Esophagus muscularis mucosa (tissue), 4 donors: ENCODE results near the gene AK5. TPM values are rescaled to one million over a fixed set of nuclear protein-coding genes. Genes with fewer than 3 reads are reported as not detected.
"Not testable (repeated sequence)": the region's sequence is repeated elsewhere in the genome, so short reads cannot be mapped to it uniquely, and the experiment has no call there.

Experiments used
- DNase-seq: peaks from one replicate; pipeline ENCODE4 v3.0.0-alpha.2; 2017; ENCODE audit errors: extremely low spot score
- H3K27ac ChIP-seq, 4 donors: fragments of 200-600 bp; sonication (generic); replicated peaks in 1 of 4; 1 replicate in 3 of 4; 2 replicates in 1 of 4; pipeline ENCODE4 v1.5.1; 2016 to 2019; ENCODE audit warnings: mild to moderate bottlenecking in 1 of 4
- H3K27me3 ChIP-seq, 4 donors: fragments of 200-600 bp; sonication (generic); one replicate each; pipeline versions ENCODE4 v1.5.1 to v1.6.0; 2016 to 2019
- H3K36me3 ChIP-seq, 4 donors: fragments of 200-600 bp; sonication (generic); one replicate each; pipeline ENCODE4 v1.5.1; 2016 to 2019
- H3K4me1 ChIP-seq, 4 donors: fragments of 200-600 bp; sonication (generic); one replicate each; pipeline ENCODE4 v1.5.1; 2016 to 2019
- H3K4me3 ChIP-seq, 4 donors: fragments of 200-600 bp; sonication (generic); 1 replicate in 2 of 4; 2 replicates in 2 of 4; pipeline ENCODE4 v1.5.1; 2016 to 2019; ENCODE audit warnings: mild to moderate bottlenecking in 4 of 4, moderate library complexity in 1 of 4
- H3K9me3 ChIP-seq, 4 donors: fragments of 200-600 bp; sonication (generic); 1 replicate in 3 of 4; 2 replicates in 1 of 4; pipeline ENCODE4 v1.5.1; 2016 to 2019
- EP300 ChIP-seq: sonication (generic); formaldehyde crosslinking; IDR thresholded peaks from one replicate; pipeline ENCODE4 v1.6.1; 2017; ENCODE audit warnings: antibody characterized with exemption
- POLR2A ChIP-seq: fragments of 450-650 bp; IDR thresholded peaks from one replicate; pipeline ENCODE4 v1.6.1; 2017; ENCODE audit warnings: antibody characterized with exemption, moderate library complexity, mild to moderate bottlenecking, low read depth
- POLR2AphosphoS5 ChIP-seq, 2 donors: sonication (generic); formaldehyde crosslinking; IDR thresholded peaks; one replicate each; pipeline ENCODE4 v1.6.1; 2017; ENCODE audit warnings: antibody characterized with exemption in 2 of 2
- WGBS: methylation state at CpG from one replicate; pipeline ENCODE4 v1.1.5; 2018; 5-methylcytosine and 5-hydroxymethylcytosine counted together
- intact Hi-C: fragments of 100-400 bp; cut with DNase I; formaldehyde crosslinking; loops from one replicate; pipeline ENCODE4 v1.15.1; 2023
- total RNA-seq, 4 donors: library from RNA; depleted of rRNA; stranded (reverse); fragments of >200 nt; gene quantifications; one replicate each; pipeline versions ENCODE4 v1.1.0 to v1.2.1, GENCODE V29; 2016
- TF ChIP-seq, protein P1 (sequence below), 3 experiments: fragments of 200-600 bp in 2 of 3; fragments of 450-650 bp in 1 of 3; sonication (generic) in 2 of 3; IDR thresholded peaks; one replicate each; pipeline ENCODE4 v1.5.1; 2017 to 2019; ENCODE audit warnings: antibody characterized with exemption in 3 of 3, mild to moderate bottlenecking in 2 of 3, moderate library complexity in 1 of 3

Gene AK5
- total RNA-seq, 4 donors from 2014 or later, result 0.97 to 2.5 (median 2.0) TPM

DNA sequence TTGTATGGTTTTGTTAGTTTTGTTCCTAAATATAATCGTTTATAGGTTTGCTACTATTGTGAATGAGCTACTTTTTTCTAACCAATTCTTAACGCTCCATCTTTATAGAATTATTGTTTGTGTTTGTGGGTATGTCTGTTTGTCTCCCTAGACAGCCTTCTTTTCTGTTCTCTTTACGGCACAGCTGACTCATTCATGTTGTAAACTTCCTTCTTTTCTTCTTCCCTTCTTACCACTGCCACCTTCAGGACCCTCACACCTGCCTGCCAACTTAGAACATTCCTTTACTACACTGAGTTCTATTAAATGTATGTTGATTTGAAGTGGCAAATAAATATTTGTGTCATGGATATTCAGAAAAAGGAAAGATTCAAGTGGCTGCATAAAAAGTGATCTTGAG lies 29.1 kb downstream of the AK5 start:
- Histone ChIP-seq H3K9me3 (no peaks in the 10 kb centered on the region), H3K4me3 (no peak overlapping the region), H3K36me3 (no peaks in the 10 kb centered on the region), H3K4me1 (no peaks in the 10 kb centered on the region), H3K27me3 (no peaks in the 10 kb centered on the region), H3K27ac (no peak overlapping the region)
- TF ChIP-seq EP300, result no peak
- no peak for TF ChIP-seq POLR2A
- no peak for TF ChIP-seq POLR2AphosphoS5 (IDR thresholded peaks at IDR 0.05)
- TF ChIP-seq, protein P1, sequence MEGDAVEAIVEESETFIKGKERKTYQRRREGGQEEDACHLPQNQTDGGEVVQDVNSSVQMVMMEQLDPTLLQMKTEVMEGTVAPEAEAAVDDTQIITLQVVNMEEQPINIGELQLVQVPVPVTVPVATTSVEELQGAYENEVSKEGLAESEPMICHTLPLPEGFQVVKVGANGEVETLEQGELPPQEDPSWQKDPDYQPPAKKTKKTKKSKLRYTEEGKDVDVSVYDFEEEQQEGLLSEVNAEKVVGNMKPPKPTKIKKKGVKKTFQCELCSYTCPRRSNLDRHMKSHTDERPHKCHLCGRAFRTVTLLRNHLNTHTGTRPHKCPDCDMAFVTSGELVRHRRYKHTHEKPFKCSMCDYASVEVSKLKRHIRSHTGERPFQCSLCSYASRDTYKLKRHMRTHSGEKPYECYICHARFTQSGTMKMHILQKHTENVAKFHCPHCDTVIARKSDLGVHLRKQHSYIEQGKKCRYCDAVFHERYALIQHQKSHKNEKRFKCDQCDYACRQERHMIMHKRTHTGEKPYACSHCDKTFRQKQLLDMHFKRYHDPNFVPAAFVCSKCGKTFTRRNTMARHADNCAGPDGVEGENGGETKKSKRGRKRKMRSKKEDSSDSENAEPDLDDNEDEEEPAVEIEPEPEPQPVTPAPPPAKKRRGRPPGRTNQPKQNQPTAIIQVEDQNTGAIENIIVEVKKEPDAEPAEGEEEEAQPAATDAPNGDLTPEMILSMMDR (IDR thresholded peaks at IDR 0.05), result no peak
- WGBS, result 78% methylated on average over 3 of the region's 3 CpGs
- intact Hi-C loops, result no loop called here
- DNase-seq, result no peak

DNA sequence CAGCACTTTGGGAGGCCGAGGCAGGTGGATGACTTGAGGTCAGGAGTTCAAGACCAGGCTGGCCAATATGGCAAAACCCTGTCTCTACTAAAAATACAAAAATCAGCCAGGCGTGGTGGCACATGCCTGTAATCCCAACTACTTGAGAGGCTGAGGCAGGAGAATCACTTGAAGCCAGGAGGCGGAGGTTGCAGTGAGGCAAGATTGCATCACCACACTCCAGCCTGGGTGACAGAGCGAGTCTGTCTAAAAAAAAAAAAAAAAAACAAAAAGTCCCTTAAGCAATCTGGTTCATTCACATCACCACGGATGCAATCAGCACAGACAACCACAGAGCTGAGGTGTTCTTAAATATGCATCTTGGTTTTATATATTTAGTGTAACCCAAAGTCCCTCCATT lies 30.5 kb downstream of the AK5 start:
- WGBS, result 87% methylated on average over 5 of the region's 5 CpGs
- H3K36me3 ChIP-seq, result not testable (repeated sequence)

DNA sequence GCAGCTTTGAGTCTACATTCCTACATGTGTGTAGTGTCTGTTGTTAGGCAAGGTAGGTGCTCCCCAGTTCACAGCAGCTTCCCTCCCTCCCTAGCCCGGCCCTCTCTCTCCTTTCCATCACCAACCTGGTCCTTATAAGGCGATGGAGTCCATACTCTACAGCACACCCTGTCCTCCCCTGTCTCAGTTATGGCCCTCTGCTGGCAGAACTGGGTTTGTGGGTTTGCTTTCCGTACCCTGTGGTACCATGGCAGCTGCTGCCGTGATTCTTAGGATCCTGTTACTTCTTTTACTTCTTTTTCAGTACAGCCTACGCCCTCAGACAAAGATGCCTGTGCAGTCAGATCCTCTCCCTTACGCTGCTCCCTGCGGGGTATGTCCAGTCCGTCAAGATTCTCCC lies 31.7 kb downstream of the AK5 start:
- Histone ChIP-seq H3K27me3 (no peaks in the 10 kb centered on the region), H3K4me1 (no peaks in the 10 kb centered on the region), H3K36me3 (no peaks in the 10 kb centered on the region), H3K4me3 (no peak overlapping the region), H3K27ac (no peak overlapping the region), H3K9me3 (no peaks in the 10 kb centered on the region)
- TF ChIP-seq EP300, result no peak
- TF ChIP-seq, protein P1 (IDR thresholded peaks at IDR 0.05), result no peak
- TF ChIP-seq POLR2A, result no peak
- no peak for TF ChIP-seq POLR2AphosphoS5 (IDR thresholded peaks at IDR 0.05)
- DNase-seq, result no peak
- 72% methylated on average over 8 of the region's 8 CpGs for WGBS
- intact Hi-C loops, result no loop called here

More for the DNA sequence above, 30.5 kb downstream of the AK5 start:
- H3K9me3 ChIP-seq, DNase-seq, H3K27me3 ChIP-seq, H3K4me1 ChIP-seq, H3K4me3 ChIP-seq, H3K27ac ChIP-seq, intact Hi-C loops: not testable (repeated sequence)

DNA sequence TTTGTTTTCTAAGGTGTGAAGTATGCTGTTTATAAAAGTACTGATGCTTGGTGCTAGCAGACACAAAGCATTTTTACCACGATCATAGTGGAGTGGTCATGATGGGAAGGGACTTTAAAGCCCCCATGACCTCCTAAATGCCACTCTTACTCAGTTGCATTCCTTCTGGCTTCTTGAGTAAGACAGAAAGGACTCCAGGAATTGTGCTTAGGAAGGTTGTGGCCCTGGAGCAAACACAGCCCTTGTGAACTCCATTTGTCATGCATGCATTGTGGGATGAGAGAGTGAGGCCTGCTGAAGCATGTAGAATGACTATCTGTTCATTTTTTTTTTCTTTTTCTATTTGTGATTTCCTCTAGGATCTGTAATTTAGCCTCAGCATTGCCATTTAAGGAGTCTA lies 34.2 kb downstream of the AK5 start:
- intact Hi-C loops, result no loop called here
- 89% methylated on average over 1 of the region's 1 CpG for WGBS
- DNase-seq, result no peak

DNA sequence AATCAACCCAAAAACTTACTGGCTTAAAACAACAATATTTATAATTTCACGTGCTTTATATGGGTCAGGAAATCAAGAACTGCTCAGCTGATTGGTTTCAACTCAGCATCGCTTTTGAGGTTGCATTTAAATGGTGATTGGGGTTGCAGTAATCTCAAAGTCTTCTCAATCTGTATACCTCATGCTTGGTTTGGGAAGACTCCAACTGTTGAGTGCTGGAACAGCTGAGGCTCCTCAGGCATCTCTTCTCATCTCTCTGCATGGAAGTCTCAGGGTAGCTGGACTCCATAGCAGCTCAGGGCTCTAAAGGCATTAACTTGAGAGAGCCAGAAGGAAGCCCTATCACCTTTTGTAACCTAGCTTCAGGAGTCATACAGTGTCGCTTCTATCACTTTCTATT lies 35.1 kb downstream of the AK5 start:
- Histone ChIP-seq H3K4me3 (no peak overlapping the region), H3K36me3 (no peaks in the 10 kb centered on the region), H3K4me1 (no peaks in the 10 kb centered on the region), H3K9me3 (no peaks in the 10 kb centered on the region), H3K27ac (no peak overlapping the region), H3K27me3 (no peaks in the 10 kb centered on the region)
- TF ChIP-seq, protein P1 (IDR thresholded peaks at IDR 0.05), result no peak
- no peak for TF ChIP-seq POLR2A
- no peak for TF ChIP-seq EP300
- TF ChIP-seq POLR2AphosphoS5 (IDR thresholded peaks at IDR 0.05), result no peak
- intact Hi-C loops, result no loop called here
- WGBS, result 93% methylated on average over 3 of the region's 3 CpGs
- no peak for DNase-seq

More for the DNA sequence above, 34.2 kb downstream of the AK5 start:
- Histone ChIP-seq H3K9me3 (no peaks in the 10 kb centered on the region), H3K27me3 (no peaks in the 10 kb centered on the region), H3K4me3 (no peak overlapping the region), H3K27ac (no peak overlapping the region), H3K36me3 (no peaks in the 10 kb centered on the region), H3K4me1 (no peaks in the 10 kb centered on the region)
- TF ChIP-seq, protein P1 (IDR thresholded peaks at IDR 0.05), result no peak
- TF ChIP-seq POLR2A, result no peak
- TF ChIP-seq POLR2AphosphoS5 (IDR thresholded peaks at IDR 0.05), result no peak
- no peak for TF ChIP-seq EP300
